AG04449 (cell line): ENCODE measurements around the gene HS2ST1.
A peak's percentile ranks its signal among the peaks of the same experiment; 100 is the strongest.

ENCODE experiments used
- CTCF ChIA-PET: fragments of 350-600 bp; formaldehyde crosslinking; extraction: SDS; loops from one replicate; lab custom pipeline; 2021; ENCODE audit warnings: antibody characterized with exemption; lab: Yijun Ruan, JAX
- POLR2A ChIA-PET: fragments of 400-600, 350-600 bp; formaldehyde crosslinking; extraction: SDS; loops from one replicate; lab custom pipeline; 2020; ENCODE audit warnings: antibody characterized with exemption, inconsistent platforms; lab: Yijun Ruan, JAX
- DNase-seq: peaks from one replicate; pipeline ENCODE4 v3.0.0-alpha.2; 2010; ENCODE audit warnings: low read depth, low spot score
- H3K4me3 ChIP-seq: 2 replicates; pipeline ENCODE4 v1.5.1; 2011; ENCODE audit warnings: low read depth, mild to moderate bottlenecking, control low read depth, low read length
- CTCF ChIP-seq: IDR thresholded peaks from one replicate; pipeline ENCODE4 v1.5.1; 2011; ENCODE audit warnings: mild to moderate bottlenecking, moderate library complexity, low read length, control low read depth, inconsistent platforms; ENCODE audit not compliant: insufficient read depth; ENCODE audit errors: missing control alignments

The HS2ST1 gene

GRCh38 chr1:86912281-86912900 is 2.0 kb upstream of the HS2ST1 start:
- ChIA-PET CTCF (interaction anchor here (1.0 to 1.5 kb wide), 4 partner anchors 8 to 1029 kb away, joined by 3 to 5 read pairs (median 4); no protein-coding TSS in a partner anchor), POLR2A (no interaction called here)
- TF ChIP-seq CTCF, result no peak
- H3K4me3 ChIP-seq, result peak overlapping the region; percentile 78
- DNase-seq, result no peak

GRCh38 chr1:86913399-86913895 is 988 bp upstream of the HS2ST1 start:
- no peak for TF ChIP-seq CTCF

GRCh38 chr1:86913896-86914600 is 387 bp upstream of the HS2ST1 start, which contains the start of gene SELENOF:
SELENOF (minus strand) TSS chr1:86914126; CDS start chr1:86914111, 15 bp downstream.
- TF ChIP-seq CTCF, result no peak
- CTCF ChIA-PET, result interaction anchor here (0.8 to 1.2 kb wide), 2 partner anchors 50 to 80 kb away, joined by 3 read pairs; no protein-coding TSS in a partner anchor
- DNase-seq, result peak; percentile 99
- POLR2A ChIA-PET, result interaction anchor here (0.6 to 1.1 kb wide), 4 partner anchors 28 to 139 kb away, joined by 3 to 4 read pairs (median 3); no protein-coding TSS in a partner anchor
- peak within 1 kb of the TSS; percentile 84 for H3K4me3 ChIP-seq

More at GRCh38 chr1:86913399-86913895, 988 bp upstream of the HS2ST1 start:
- POLR2A ChIA-PET, result interaction anchor here (0.7 to 1.1 kb wide), 2 partner anchors 15 to 139 kb away, joined by 3 to 4 read pairs; no protein-coding TSS in a partner anchor
- CTCF ChIA-PET, result interaction anchor here (1.0 kb wide), 1 partner anchor 80 kb away, joined by 4 read pairs; no protein-coding TSS in a partner anchor
- no peak for DNase-seq
- H3K4me3 ChIP-seq, result peak overlapping the region; percentile 78

- POLR2A ChIA-PET, result no interaction called here
- peak overlapping the region; percentile 84 for H3K4me3 ChIP-seq
- TF ChIP-seq CTCF, result no peak
- no peak for DNase-seq
- CTCF ChIA-PET, result interaction anchor here (0.8 to 1.6 kb wide), 3 partner anchors 13 to 169 kb away, joined by 3 read pairs; no protein-coding TSS in a partner anchor
Measured at GRCh38 chr1:86914998-86915736, 732 bp downstream of the HS2ST1 start.

GRCh38 chr1:86915737-86916235 is 1.4 kb downstream of the HS2ST1 start:
- no peak for DNase-seq
- ChIA-PET POLR2A (no interaction called here), CTCF (interaction anchor here (0.8 to 1.6 kb wide), 3 partner anchors 12 to 168 kb away, joined by 3 to 4 read pairs (median 3); no protein-coding TSS in a partner anchor)
- no peak for TF ChIP-seq CTCF
- H3K4me3 ChIP-seq, result peak overlapping the region; percentile 84
